HepG2 (cell line): ENCODE data around the gene FCER1G. TPM values are rescaled to one million over a fixed set of nuclear protein-coding genes. Genes with fewer than 3 reads are reported as not detected.
A peak's percentile ranks its signal among the peaks of the same experiment; 100 is the strongest.

Source experiments
- KDM1A ChIP-seq: IDR thresholded peaks from 2 replicates; pipeline ENCODE4 v1.6.1; 2016; ENCODE audit warnings: missing compliant biosample characterization
- MYC ChIP-seq: sonication (generic); formaldehyde crosslinking; IDR thresholded peaks from 2 replicates; pipeline ENCODE4 v1.9.0; 2021; ENCODE audit warnings: missing genetic modification reagents, borderline replicate concordance
- NCOA5 ChIP-seq: sonication (generic); formaldehyde crosslinking; IDR thresholded peaks from 2 replicates; pipeline ENCODE4 v1.4.0; 2020; ENCODE audit warnings: missing genetic modification reagents
- NR2C2 ChIP-seq: sonication (generic); formaldehyde crosslinking; IDR thresholded peaks from 2 replicates; pipeline ENCODE4 v1.4.0; 2020; ENCODE audit warnings: missing genetic modification reagents, mild to moderate bottlenecking, moderate library complexity, borderline replicate concordance
- PAWR ChIP-seq: sonication (generic); formaldehyde crosslinking; IDR thresholded peaks from 2 replicates; pipeline ENCODE4 v1.4.0; 2020; ENCODE audit warnings: missing genetic modification reagents, mild to moderate bottlenecking, borderline replicate concordance
- SUZ12 ChIP-seq: fragments of 150-350 bp; IDR thresholded peaks from 2 replicates; pipeline ENCODE4 v1.6.1; 2014; ENCODE audit warnings: low read depth, low read length
- TAF1 ChIP-seq: sonication (generic); formaldehyde crosslinking; IDR thresholded peaks from 2 replicates; pipeline ENCODE4 v1.4.0; 2020; ENCODE audit warnings: missing genetic modification reagents
- TCF7 ChIP-seq: sonication (generic); IDR thresholded peaks from 2 replicates; pipeline ENCODE4 v1.6.1; 2016; ENCODE audit warnings: antibody characterized with exemption, low read depth
- ZFAT ChIP-seq: sonication (generic); formaldehyde crosslinking; conservative IDR thresholded peaks from 2 replicates; pipeline ENCODE4 v1.8.1; 2023; ENCODE audit warnings: missing genetic modification reagents, inconsistent platforms
- ZMAT3 ChIP-seq: sonication (generic); formaldehyde crosslinking; conservative IDR thresholded peaks from 2 replicates; pipeline ENCODE4 v1.7.0; 2021; ENCODE audit warnings: missing genetic modification reagents
- ZNF552 ChIP-seq: sonication (generic); formaldehyde crosslinking; IDR thresholded peaks from 2 replicates; pipeline ENCODE4 v1.9.0; 2022; ENCODE audit warnings: missing genetic modification reagents, mild to moderate bottlenecking, borderline replicate concordance
- ZNF572 ChIP-seq: sonication (generic); formaldehyde crosslinking; IDR thresholded peaks from 2 replicates; pipeline ENCODE4 v1.5.1; 2020; ENCODE audit warnings: mild to moderate bottlenecking, missing genetic modification reagents
- ZNF772 ChIP-seq: sonication (generic); formaldehyde crosslinking; IDR thresholded peaks from 2 replicates; pipeline ENCODE4 v1.5.0; 2020; ENCODE audit warnings: mild to moderate bottlenecking, missing genetic modification reagents
- polyA plus RNA-seq, 8 experiments: library from polyadenylated mRNA; depleted of rRNA in 3 of 8; stranded (reverse) in 7 of 8; unstranded in 1 of 8; fragments of >200 nt; fragmentation: Illumina TruSeq in 4 of 8; extraction: Trizol in 4 of 8; gene quantifications; 2 replicates each; pipeline versions ENCODE4 v1.2.1 to v1.2.3, GENCODE V29; 2011 to 2016; ENCODE audit warnings: low read depth in 4 of 8, missing spikeins in 1 of 8, mixed read lengths in 1 of 8; ENCODE audit not compliant: insufficient read depth in 1 of 8
- total RNA-seq, 5 experiments: library from RNA; depleted of rRNA; stranded (reverse); fragments of >200 nt; fragmentation: Illumina TruSeq; extraction: Trizol; gene quantifications; 2 replicates each; pipeline ENCODE4 v1.2.3, GENCODE V29; 2016; ENCODE audit warnings: low read depth in 1 of 5
- TF ChIP-seq, protein P1 (sequence below): sonication (generic); formaldehyde crosslinking; IDR thresholded peaks from 2 replicates; pipeline ENCODE4 v1.4.0; 2020; ENCODE audit warnings: missing genetic modification reagents
- TF ChIP-seq, protein P2 (sequence below): sonication (generic); formaldehyde crosslinking; conservative IDR thresholded peaks from 2 replicates; pipeline ENCODE4 v1.8.0; 2022; ENCODE audit warnings: mild to moderate bottlenecking, moderate library complexity, missing genetic modification reagents
- TF ChIP-seq, protein P3 (sequence below): sonication (generic); formaldehyde crosslinking; IDR thresholded peaks from 2 replicates; pipeline ENCODE4 v1.4.0; 2020; ENCODE audit warnings: missing genetic modification reagents, borderline replicate concordance
- TF ChIP-seq, protein P4 (sequence below): sonication (generic); formaldehyde crosslinking; IDR thresholded peaks from 2 replicates; pipeline ENCODE4 v1.8.0; 2022; ENCODE audit warnings: mild to moderate bottlenecking, missing genetic modification reagents, borderline replicate concordance

Gene FCER1G
- total and polyA plus RNA-seq, 2 of the 13 experiments (the other 11 are each of a cell fraction or from before 2014, with no cell fraction given) = 1.3 to 6.4 TPM

DNA sequence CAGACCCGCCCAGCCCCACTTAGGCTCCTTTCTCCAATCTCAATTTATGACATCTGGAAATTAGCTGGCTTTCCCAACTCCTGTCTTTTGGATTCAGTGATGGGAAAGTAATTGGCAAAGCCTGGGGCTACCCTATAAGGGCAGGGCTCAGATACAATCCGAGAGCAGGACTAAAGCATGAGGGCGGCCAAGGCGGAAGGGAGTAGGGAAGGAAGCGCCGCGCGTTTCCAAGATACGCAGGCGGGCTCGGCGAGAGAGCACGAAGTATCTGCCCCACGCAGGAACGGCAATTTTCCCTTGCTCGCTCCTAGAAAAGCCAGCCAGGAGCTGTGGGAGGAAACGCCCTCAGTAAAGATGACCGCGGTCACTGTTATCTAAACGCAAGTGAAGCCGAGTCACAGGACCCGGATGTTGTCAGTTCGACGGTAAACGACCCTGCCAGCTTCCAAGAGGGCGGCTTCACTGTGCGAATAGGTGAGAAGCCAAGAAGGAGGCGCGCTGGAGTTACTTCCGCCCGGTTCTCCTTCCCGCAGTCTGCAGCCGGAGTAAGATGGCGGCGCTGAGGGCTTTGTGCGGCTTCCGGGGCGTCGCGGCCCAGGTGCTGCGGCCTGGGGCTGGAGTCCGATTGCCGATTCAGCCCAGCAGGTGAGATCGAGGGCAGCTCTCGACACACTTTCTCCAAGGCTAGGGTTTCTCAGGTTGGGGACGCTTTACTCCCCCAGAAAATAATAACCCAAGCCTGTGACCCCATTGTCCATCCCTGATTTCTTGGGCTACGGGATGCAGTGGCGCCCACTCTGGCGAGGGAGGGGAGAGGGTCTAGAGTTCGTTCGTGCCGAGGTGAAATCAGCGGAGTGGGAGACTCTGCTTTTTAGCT lies 13.0 kb upstream of the FCER1G start, which contains the start of gene NDUFS2 (continued):
- TF ChIP-seq, protein P1, sequence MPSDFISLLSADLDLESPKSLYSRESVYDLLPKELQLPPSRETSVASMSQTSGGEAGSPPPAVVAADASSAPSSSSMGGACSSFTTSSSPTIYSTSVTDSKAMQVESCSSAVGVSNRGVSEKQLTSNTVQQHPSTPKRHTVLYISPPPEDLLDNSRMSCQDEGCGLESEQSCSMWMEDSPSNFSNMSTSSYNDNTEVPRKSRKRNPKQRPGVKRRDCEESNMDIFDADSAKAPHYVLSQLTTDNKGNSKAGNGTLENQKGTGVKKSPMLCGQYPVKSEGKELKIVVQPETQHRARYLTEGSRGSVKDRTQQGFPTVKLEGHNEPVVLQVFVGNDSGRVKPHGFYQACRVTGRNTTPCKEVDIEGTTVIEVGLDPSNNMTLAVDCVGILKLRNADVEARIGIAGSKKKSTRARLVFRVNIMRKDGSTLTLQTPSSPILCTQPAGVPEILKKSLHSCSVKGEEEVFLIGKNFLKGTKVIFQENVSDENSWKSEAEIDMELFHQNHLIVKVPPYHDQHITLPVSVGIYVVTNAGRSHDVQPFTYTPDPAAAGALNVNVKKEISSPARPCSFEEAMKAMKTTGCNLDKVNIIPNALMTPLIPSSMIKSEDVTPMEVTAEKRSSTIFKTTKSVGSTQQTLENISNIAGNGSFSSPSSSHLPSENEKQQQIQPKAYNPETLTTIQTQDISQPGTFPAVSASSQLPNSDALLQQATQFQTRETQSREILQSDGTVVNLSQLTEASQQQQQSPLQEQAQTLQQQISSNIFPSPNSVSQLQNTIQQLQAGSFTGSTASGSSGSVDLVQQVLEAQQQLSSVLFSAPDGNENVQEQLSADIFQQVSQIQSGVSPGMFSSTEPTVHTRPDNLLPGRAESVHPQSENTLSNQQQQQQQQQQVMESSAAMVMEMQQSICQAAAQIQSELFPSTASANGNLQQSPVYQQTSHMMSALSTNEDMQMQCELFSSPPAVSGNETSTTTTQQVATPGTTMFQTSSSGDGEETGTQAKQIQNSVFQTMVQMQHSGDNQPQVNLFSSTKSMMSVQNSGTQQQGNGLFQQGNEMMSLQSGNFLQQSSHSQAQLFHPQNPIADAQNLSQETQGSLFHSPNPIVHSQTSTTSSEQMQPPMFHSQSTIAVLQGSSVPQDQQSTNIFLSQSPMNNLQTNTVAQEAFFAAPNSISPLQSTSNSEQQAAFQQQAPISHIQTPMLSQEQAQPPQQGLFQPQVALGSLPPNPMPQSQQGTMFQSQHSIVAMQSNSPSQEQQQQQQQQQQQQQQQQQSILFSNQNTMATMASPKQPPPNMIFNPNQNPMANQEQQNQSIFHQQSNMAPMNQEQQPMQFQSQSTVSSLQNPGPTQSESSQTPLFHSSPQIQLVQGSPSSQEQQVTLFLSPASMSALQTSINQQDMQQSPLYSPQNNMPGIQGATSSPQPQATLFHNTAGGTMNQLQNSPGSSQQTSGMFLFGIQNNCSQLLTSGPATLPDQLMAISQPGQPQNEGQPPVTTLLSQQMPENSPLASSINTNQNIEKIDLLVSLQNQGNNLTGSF (CRISPR knock-in tag) = 0 out of 2 replicates have a peak, but pooled peaks have one; percentile 31
- TF ChIP-seq, protein P2, sequence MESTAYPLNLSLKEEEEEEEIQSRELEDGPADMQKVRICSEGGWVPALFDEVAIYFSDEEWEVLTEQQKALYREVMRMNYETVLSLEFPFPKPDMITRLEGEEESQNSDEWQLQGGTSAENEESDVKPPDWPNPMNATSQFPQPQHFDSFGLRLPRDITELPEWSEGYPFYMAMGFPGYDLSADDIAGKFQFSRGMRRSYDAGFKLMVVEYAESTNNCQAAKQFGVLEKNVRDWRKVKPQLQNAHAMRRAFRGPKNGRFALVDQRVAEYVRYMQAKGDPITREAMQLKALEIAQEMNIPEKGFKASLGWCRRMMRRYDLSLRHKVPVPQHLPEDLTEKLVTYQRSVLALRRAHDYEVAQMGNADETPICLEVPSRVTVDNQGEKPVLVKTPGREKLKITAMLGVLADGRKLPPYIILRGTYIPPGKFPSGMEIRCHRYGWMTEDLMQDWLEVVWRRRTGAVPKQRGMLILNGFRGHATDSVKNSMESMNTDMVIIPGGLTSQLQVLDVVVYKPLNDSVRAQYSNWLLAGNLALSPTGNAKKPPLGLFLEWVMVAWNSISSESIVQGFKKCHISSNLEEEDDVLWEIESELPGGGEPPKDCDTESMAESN (CRISPR knock-in tag) = peak; percentile 70; the same call in 1 of the 2 replicates
- TF ChIP-seq ZNF772 (CRISPR knock-in tag) (peak; percentile 85), TAF1 (CRISPR knock-in tag) (peak; percentile 99), ZNF552 (CRISPR knock-in tag) (no peak; the same call in 1 of the 2 replicates), TCF7 (no peak), SUZ12 (no peak), ZMAT3 (CRISPR knock-in tag) (peak; percentile 45; the same call in 1 of the 2 replicates), PAWR (CRISPR knock-in tag) (no peak), ZNF572 (CRISPR knock-in tag) (0 out of 2 replicates have a peak, but pooled peaks have one; percentile 33), KDM1A (no peak), ZFAT (CRISPR knock-in tag) (no peak), NR2C2 (CRISPR knock-in tag) (peak; percentile 98), MYC (CRISPR knock-in tag) (peak; percentile 61; the same call in 1 of the 2 replicates), NCOA5 (no peak)
- TF ChIP-seq, protein P3, sequence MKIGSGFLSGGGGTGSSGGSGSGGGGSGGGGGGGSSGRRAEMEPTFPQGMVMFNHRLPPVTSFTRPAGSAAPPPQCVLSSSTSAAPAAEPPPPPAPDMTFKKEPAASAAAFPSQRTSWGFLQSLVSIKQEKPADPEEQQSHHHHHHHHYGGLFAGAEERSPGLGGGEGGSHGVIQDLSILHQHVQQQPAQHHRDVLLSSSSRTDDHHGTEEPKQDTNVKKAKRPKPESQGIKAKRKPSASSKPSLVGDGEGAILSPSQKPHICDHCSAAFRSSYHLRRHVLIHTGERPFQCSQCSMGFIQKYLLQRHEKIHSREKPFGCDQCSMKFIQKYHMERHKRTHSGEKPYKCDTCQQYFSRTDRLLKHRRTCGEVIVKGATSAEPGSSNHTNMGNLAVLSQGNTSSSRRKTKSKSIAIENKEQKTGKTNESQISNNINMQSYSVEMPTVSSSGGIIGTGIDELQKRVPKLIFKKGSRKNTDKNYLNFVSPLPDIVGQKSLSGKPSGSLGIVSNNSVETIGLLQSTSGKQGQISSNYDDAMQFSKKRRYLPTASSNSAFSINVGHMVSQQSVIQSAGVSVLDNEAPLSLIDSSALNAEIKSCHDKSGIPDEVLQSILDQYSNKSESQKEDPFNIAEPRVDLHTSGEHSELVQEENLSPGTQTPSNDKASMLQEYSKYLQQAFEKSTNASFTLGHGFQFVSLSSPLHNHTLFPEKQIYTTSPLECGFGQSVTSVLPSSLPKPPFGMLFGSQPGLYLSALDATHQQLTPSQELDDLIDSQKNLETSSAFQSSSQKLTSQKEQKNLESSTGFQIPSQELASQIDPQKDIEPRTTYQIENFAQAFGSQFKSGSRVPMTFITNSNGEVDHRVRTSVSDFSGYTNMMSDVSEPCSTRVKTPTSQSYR = no peak; the same call in 1 of the 2 replicates
- TF ChIP-seq, protein P4, sequence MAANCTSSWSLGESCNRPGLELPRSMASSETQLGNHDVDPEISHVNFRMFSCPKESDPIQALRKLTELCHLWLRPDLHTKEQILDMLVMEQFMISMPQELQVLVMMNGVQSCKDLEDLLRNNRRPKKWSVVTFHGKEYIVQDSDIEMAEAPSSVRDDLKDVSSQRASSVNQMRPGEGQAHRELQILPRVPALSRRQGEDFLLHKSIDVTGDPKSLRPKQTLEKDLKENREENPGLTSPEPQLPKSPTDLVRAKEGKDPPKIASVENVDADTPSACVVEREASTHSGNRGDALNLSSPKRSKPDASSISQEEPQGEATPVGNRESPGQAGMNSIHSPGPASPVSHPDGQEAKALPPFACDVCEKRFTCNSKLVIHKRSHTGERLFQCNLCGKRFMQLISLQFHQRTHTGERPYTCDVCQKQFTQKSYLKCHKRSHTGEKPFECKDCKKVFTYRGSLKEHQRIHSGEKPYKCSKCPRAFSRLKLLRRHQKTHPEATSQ (CRISPR knock-in tag) = peak; percentile 75; the same call in 1 of the 2 replicates
